Lower leg skin (tissue), 3 donors: ENCODE results near the gene PPP1R7.

Experiments
- POLR2A ChIP-seq, 2 donors: fragments of 450-650 bp; IDR thresholded peaks; one replicate each; pipeline ENCODE4 v1.6.1; 2016 to 2017; ENCODE audit warnings: antibody characterized with exemption in 2 of 2, mild to moderate bottlenecking in 1 of 2, moderate library complexity in 1 of 2
- TF ChIP-seq, protein P1 (sequence below), 3 donors: fragments of 450-650 bp; IDR thresholded peaks; one replicate each; pipeline ENCODE4 v1.5.1; 2016; ENCODE audit warnings: antibody characterized with exemption in 3 of 3, mild to moderate bottlenecking in 3 of 3, moderate library complexity in 2 of 3

DNA sequence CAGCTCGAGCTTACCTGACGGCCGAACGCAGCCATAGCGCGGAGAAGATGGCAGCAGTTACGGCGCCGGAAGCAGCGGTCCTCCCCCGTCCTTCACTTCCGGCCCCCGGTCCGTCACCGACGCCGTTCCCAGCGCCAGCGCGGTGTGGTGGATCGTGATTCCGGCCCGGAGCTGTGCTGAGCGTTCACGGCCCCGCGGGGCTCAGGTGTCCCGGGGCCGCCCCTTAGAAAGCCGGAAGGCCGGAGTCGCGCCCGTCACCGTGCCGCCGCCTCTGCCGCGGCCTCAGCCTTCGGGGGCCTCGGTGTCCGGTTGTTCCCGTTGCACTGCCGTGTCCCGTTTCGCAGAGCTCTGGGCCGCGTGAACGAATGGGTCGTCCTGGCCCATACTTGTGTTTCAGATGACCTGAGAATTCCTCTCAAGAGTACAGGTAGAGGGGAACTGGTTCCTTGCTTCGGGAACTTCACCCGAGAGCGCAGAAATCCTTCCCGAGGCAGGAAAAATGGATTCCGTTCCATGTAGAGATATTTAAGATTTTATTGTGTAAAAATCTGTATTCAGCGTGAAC, 47.9 kb upstream of the PPP1R7 start, which contains the start of gene MTERF4:
- TF ChIP-seq, protein P1, sequence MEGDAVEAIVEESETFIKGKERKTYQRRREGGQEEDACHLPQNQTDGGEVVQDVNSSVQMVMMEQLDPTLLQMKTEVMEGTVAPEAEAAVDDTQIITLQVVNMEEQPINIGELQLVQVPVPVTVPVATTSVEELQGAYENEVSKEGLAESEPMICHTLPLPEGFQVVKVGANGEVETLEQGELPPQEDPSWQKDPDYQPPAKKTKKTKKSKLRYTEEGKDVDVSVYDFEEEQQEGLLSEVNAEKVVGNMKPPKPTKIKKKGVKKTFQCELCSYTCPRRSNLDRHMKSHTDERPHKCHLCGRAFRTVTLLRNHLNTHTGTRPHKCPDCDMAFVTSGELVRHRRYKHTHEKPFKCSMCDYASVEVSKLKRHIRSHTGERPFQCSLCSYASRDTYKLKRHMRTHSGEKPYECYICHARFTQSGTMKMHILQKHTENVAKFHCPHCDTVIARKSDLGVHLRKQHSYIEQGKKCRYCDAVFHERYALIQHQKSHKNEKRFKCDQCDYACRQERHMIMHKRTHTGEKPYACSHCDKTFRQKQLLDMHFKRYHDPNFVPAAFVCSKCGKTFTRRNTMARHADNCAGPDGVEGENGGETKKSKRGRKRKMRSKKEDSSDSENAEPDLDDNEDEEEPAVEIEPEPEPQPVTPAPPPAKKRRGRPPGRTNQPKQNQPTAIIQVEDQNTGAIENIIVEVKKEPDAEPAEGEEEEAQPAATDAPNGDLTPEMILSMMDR (IDR thresholded peaks at IDR 0.05), result no peak
- TF ChIP-seq POLR2A (IDR thresholded peaks at IDR 0.05), result no peak
